Measurements from ENCODE around the gene NPPA. TPM values are rescaled to one million over a fixed set of nuclear protein-coding genes. Genes with fewer than 3 reads are reported as not detected.

NPPA gene
- total and polyA plus RNA-seq, 10 of the 15 experiments (the other 5 are each of a cell fraction or from before 2014, with no cell fraction given): 0.31 to 0.39 TPM; not detected in 8

GRCh38 chr1:11880911-11881748 is 33.5 kb upstream of the NPPA start (continued):
- TF ChIP-seq USF1 (IDR thresholded peaks at IDR 0.05; ENCODE audit: borderline replicate concordance, extremely low read length, insufficient read depth, low read depth, low read length): no peak

GRCh38 chr1:11880181-11880575 is 32.6 kb upstream of the NPPA start:
- ChIA-PET RAD21 (ENCODE audit: unreplicated experiment) (no interaction called here), CTCF (interaction anchor here (0.6 kb wide), 1 partner anchor 95 kb away, joined by 3 read pairs; no protein-coding TSS in a partner anchor)

More at GRCh38 chr1:11880181-11880575, 32.6 kb upstream of the NPPA start:
- ChIA-PET SMC1A (ENCODE audit: uncharacterized antibody, unreplicated experiment) (no interaction called here), POLR2A (no interaction called here)
- TF ChIP-seq FOXK2 (IDR thresholded peaks at IDR 0.05) (no peak), ETV6 (conservative IDR thresholded peaks at IDR 0.05 in 1 of 2, IDR thresholded peaks at IDR 0.05 in 1 of 2; ENCODE audit: borderline replicate concordance in 1 of 2, low read depth in 1 of 2) (no peak), HDAC6 (IDR thresholded peaks at IDR 0.05; ENCODE audit: unreplicated experiment) (no peak), JUND (IDR thresholded peaks at IDR 0.05; ENCODE audit: low read depth, low read length) (no peak), NR2C1 (IDR thresholded peaks at IDR 0.05) (no peak), SRF (IDR thresholded peaks at IDR 0.05; ENCODE audit: low read depth in 2 of 2, low read length in 2 of 2) (no peak), E2F8 (IDR thresholded peaks at IDR 0.05; ENCODE audit: low read depth, partially characterized antibody) (no peak)
- Histone ChIP-seq H3K79me2 (ENCODE audit: control insufficient read depth, insufficient read depth, low read length) (no peaks in the 10 kb centered on the region), H3K4me3 (no peak overlapping the region), H3K27me3 (replicated peaks in 1 of 2; ENCODE audit: control insufficient read depth in 2 of 2, insufficient read depth in 2 of 2, low read length in 1 of 2) (no peaks in the 10 kb centered on the region; a peak in 1 of 4 replicates), H3K4me2 (ENCODE audit: control insufficient read depth, insufficient read depth) (no peak overlapping the region), H3K4me1 (ENCODE audit: control insufficient read depth, insufficient read depth, low read length) (no peaks in the 10 kb centered on the region), H2AFZ (ENCODE audit: control insufficient read depth, low read depth, low read length) (no peak overlapping the region), H3K9me3 (replicated peaks; ENCODE audit: control insufficient read depth, insufficient read depth, low read length) (no peaks in the 10 kb centered on the region), H3K36me3 (ENCODE audit: control insufficient read depth in 2 of 2, insufficient read depth in 2 of 2, low read length in 1 of 2) (no peaks in the 10 kb centered on the region), H3K9ac (ENCODE audit: control insufficient read depth, insufficient read depth, low read length) (no peak overlapping the region), H3K27ac (ENCODE audit: control insufficient read depth, insufficient read depth) (no peak overlapping the region), H4K20me1 (ENCODE audit: control insufficient read depth, insufficient read depth) (no peaks in the 10 kb centered on the region)
- ATAC-seq (no peak), FAIRE-seq (no peak), DNase-seq (ENCODE audit: low read depth, low spot score) (no peak)
- no TSS peak for BruUV-seq (replicated peaks)
- in situ Hi-C loops (cut with MboI): no loop called here
- 35% methylated on average over 12 of the region's 12 CpGs for WGBS (ENCODE audit: insufficient coverage, insufficient replicate concordance, low lambda C conversion rate, missing lambda C conversion rate)
- intact Hi-C loops (cut with micrococcal nuclease; ENCODE audit: unreplicated experiment): no loop called here

All from GM12878 (cell line).